Thymus (tissue), 14 donors: ENCODE data around the gene PEA15. TPM values are rescaled to one million over a fixed set of nuclear protein-coding genes. Genes with fewer than 3 reads are reported as not detected.

Source experiments
- DNase-seq, 9 donors: peaks; one replicate each; pipeline ENCODE4 v3.0.0-alpha.2; 2013; ENCODE audit warnings: low spot score in 9 of 9, low read depth in 6 of 9, missing footprints in 1 of 9
- H3K27ac ChIP-seq, 2 donors: one replicate each; pipeline ENCODE4 v1.5.1; 2013; ENCODE audit warnings: control low read depth in 1 of 2, low read depth in 1 of 2, low read length in 1 of 2, mild to moderate bottlenecking in 1 of 2, moderate library complexity in 1 of 2
- H3K27me3 ChIP-seq, 2 donors: one replicate each; pipeline ENCODE4 v1.5.1; 2013; ENCODE audit warnings: low read length in 1 of 2; ENCODE audit not compliant: control insufficient read depth in 2 of 2, insufficient read depth in 1 of 2
- H3K36me3 ChIP-seq, 2 donors: one replicate each; pipeline ENCODE4 v1.5.1; 2013; ENCODE audit warnings: low read length in 1 of 2, mild to moderate bottlenecking in 1 of 2, moderate library complexity in 1 of 2; ENCODE audit not compliant: control insufficient read depth in 2 of 2, insufficient read depth in 2 of 2
- H3K4me1 ChIP-seq, 2 donors: one replicate each; pipeline ENCODE4 v1.5.1; 2013; ENCODE audit warnings: low read length in 2 of 2; ENCODE audit not compliant: control insufficient read depth in 2 of 2, insufficient read depth in 2 of 2
- H3K4me3 ChIP-seq, 2 donors: one replicate each; pipeline ENCODE4 v1.5.1; 2013; ENCODE audit warnings: low read length in 2 of 2, control low read depth in 1 of 2, mild to moderate bottlenecking in 1 of 2
- H3K9me3 ChIP-seq, 2 donors: one replicate each; pipeline ENCODE4 v1.5.1; 2013; ENCODE audit warnings: low read length in 1 of 2, mild to moderate bottlenecking in 1 of 2; ENCODE audit not compliant: control insufficient read depth in 2 of 2, insufficient read depth in 1 of 2
- WGBS: extraction: QIAGEN DNeasy Blood & Tissue Kit; methylation state at CpG from one replicate; pipeline ENCODE4 v1.1.7; 2013; 5-methylcytosine and 5-hydroxymethylcytosine counted together
- long read RNA-seq, 10 donors: transcript quantifications; one replicate each; lab custom pipeline, GENCODE V29; 2026
- polyA plus RNA-seq: library from polyadenylated mRNA; stranded (reverse); fragments of 200-250 nt; gene quantifications from one replicate; pipeline ENCODE4 v1.2.3, GENCODE V29; 2013
- total RNA-seq: library from RNA; stranded (reverse); fragments of 120-200 nt; gene quantifications from one replicate; pipeline ENCODE4 v1.2.4, GENCODE V29; 2013
- donor health status: healthy.

Gene PEA15, protein sequence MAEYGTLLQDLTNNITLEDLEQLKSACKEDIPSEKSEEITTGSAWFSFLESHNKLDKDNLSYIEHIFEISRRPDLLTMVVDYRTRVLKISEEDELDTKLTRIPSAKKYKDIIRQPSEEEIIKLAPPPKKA
- total RNA-seq (25.9 TPM), polyA plus RNA-seq (77.3 TPM)
- long read RNA-seq, donor 1, partial matches to known transcripts = 0 of 2 reads
- long read RNA-seq, donor 1, other reads (novel, unspliced or antisense) = 0 of 2 reads
- long read RNA-seq, donor 2, transcript PEA15-201 (4 exons, 2,471 nt) = major isoform, 26 of 48 reads
- long read RNA-seq, donor 2, partial matches to known transcripts = 19 of 48 reads
- long read RNA-seq, donor 2, other reads (novel, unspliced or antisense) = 0 of 48 reads
- long read RNA-seq, donor 3, transcript PEA15-201 (4 exons, 2,471 nt) = major isoform, 27 of 38 reads
- long read RNA-seq, donor 3, partial matches to known transcripts = 11 of 38 reads
- long read RNA-seq, donor 3, other reads (novel, unspliced or antisense) = 0 of 38 reads
- long read RNA-seq, donor 4, transcript PEA15-201 (4 exons, 2,471 nt) = major isoform, 15 of 28 reads
- long read RNA-seq, donor 4, partial matches to known transcripts = 13 of 28 reads
- long read RNA-seq, donor 4, other reads (novel, unspliced or antisense) = 0 of 28 reads
- long read RNA-seq, donor 5, transcript PEA15-201 (4 exons, 2,471 nt) = major isoform, 38 of 65 reads
- long read RNA-seq, donor 5, partial matches to known transcripts = 24 of 65 reads
- long read RNA-seq, donor 5, other reads (novel, unspliced or antisense) = 0 of 65 reads
- long read RNA-seq, donor 6, transcript PEA15-201 (4 exons, 2,471 nt) = major isoform, 15 of 16 reads
- long read RNA-seq, donor 6, partial matches to known transcripts = 0 of 16 reads
- long read RNA-seq, donor 6, other reads (novel, unspliced or antisense) = 0 of 16 reads
- long read RNA-seq, donor 7, transcript PEA15-201 (4 exons, 2,471 nt) = major isoform, 20 of 31 reads
- long read RNA-seq, donor 7, partial matches to known transcripts = 11 of 31 reads
- long read RNA-seq, donor 7, other reads (novel, unspliced or antisense) = 0 of 31 reads
- long read RNA-seq, donor 8, transcript PEA15-201 (4 exons, 2,471 nt) = major isoform, 10 of 41 reads
- long read RNA-seq, donor 8, partial matches to known transcripts = 31 of 41 reads
- long read RNA-seq, donor 8, other reads (novel, unspliced or antisense) = 0 of 41 reads
- long read RNA-seq, donor 9, transcript PEA15-201 (4 exons, 2,471 nt) = major isoform, 7 of 7 reads
- long read RNA-seq, donor 9, partial matches to known transcripts = 0 of 7 reads
- long read RNA-seq, donor 9, other reads (novel, unspliced or antisense) = 0 of 7 reads
- long read RNA-seq, donor 10, transcript PEA15-201 (4 exons, 2,471 nt) = major isoform, 8 of 31 reads
- long read RNA-seq, donor 10, partial matches to known transcripts = 23 of 31 reads
- long read RNA-seq, donor 10, other reads (novel, unspliced or antisense) = 0 of 31 reads

- peaks cover 22 to 36% of the 10 kb centered on the region in 2 donors for H3K4me1 ChIP-seq
- WGBS = 1% methylated on average over 76 of the region's 76 CpGs
- peak within 1 kb of the TSS; percentile 70 to 75 for H3K4me3 ChIP-seq
- H3K36me3 ChIP-seq = peaks cover 5 to 7% of the 10 kb centered on the region in 2 donors
- peaks cover 0 to 2% of the 10 kb centered on the region in 2 donors for H3K27me3 ChIP-seq
- no peaks in the 10 kb centered on the region for H3K9me3 ChIP-seq
- H3K27ac ChIP-seq = peak within 1 kb of the TSS; percentile 60 to 78
- DNase-seq = peak in 5 of 9 donors; percentile 49 to 74 (median 51)
These were observed at the start of gene PEA15 for GRCh38 chr1:160205242-160206035. PEA15 (plus strand) TSS chr1:160205384; CDS start chr1:160211545, 6,161 bp downstream.

DNA sequence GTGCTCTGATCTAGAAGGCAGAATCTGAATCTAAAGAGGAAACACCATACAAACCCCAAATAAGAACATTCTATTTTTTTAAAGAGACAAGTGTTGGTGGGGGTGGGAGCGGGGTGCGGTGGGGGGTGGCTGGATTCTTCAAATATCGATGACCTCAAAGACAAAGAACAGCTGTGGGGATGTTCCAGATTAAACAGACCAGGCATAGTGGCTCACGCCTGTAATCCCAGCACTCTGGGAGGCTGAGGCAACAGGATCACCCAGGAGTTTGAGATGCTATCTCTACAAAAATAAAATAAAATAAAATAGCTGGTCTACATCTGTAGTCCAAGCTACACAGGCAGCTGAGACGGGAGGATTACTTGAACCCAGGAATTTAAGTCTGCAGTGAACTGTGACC is 48.8 kb upstream of the PEA15 start:
- DNase-seq = no peak
- 98% methylated on average over 5 of the region's 5 CpGs for WGBS
- Histone ChIP-seq H3K36me3 (no peaks in the 10 kb centered on the region), H3K4me3 (no peak overlapping the region), H3K9me3 (no peaks in the 10 kb centered on the region), H3K27me3 (no peaks in the 10 kb centered on the region), H3K4me1 (no peaks in the 10 kb centered on the region), H3K27ac (no peak overlapping the region)

- WGBS = 98% methylated on average over 4 of the region's 4 CpGs
- no peaks in the 10 kb centered on the region for H3K36me3 ChIP-seq
- H3K4me1 ChIP-seq = no peaks in the 10 kb centered on the region
- H3K27me3 ChIP-seq = no peaks in the 10 kb centered on the region
- no peaks in the 10 kb centered on the region for H3K9me3 ChIP-seq
- DNase-seq = no peak
- H3K4me3 ChIP-seq = no peak overlapping the region
- no peak overlapping the region for H3K27ac ChIP-seq
These were observed 48.0 kb upstream of the PEA15 start for GRCh38 chr1:160157174-160157573.

GRCh38 chr1:160158031-160158430 is 47.2 kb upstream of the PEA15 start:
- Histone ChIP-seq H3K36me3 (no peaks in the 10 kb centered on the region), H3K4me3 (no peak overlapping the region), H3K27ac (no peak overlapping the region), H3K9me3 (no peaks in the 10 kb centered on the region), H3K4me1 (no peaks in the 10 kb centered on the region), H3K27me3 (no peaks in the 10 kb centered on the region)
- no peak for DNase-seq
- 96% methylated on average over 3 of the region's 3 CpGs for WGBS

GRCh38 chr1:160158534-160158933 is 46.6 kb upstream of the PEA15 start:
- Histone ChIP-seq H3K36me3 (no peaks in the 10 kb centered on the region), H3K4me1 (no peaks in the 10 kb centered on the region), H3K9me3 (no peaks in the 10 kb centered on the region), H3K4me3 (no peak overlapping the region), H3K27ac (no peak overlapping the region), H3K27me3 (no peaks in the 10 kb centered on the region)
- no peak for DNase-seq
- WGBS = 93% methylated on average over 4 of the region's 4 CpGs

GRCh38 chr1:160159846-160160245 is 45.3 kb upstream of the PEA15 start:
- Histone ChIP-seq H3K36me3 (no peaks in the 10 kb centered on the region), H3K27ac (no peak overlapping the region), H3K4me1 (no peaks in the 10 kb centered on the region), H3K4me3 (no peak overlapping the region), H3K27me3 (no peaks in the 10 kb centered on the region), H3K9me3 (no peaks in the 10 kb centered on the region)
- no peak for DNase-seq

GRCh38 chr1:160161965-160162705 is 43.0 kb upstream of the PEA15 start:
- no peaks in the 10 kb centered on the region for H3K27me3 ChIP-seq
- WGBS = 86% methylated on average over 6 of the region's 6 CpGs
- H3K9me3 ChIP-seq = no peaks in the 10 kb centered on the region
- no peak for DNase-seq
- no peaks in the 10 kb centered on the region for H3K4me1 ChIP-seq
- no peak overlapping the region for H3K4me3 ChIP-seq
- H3K36me3 ChIP-seq = no peaks in the 10 kb centered on the region
- H3K27ac ChIP-seq = peak overlapping the region in 1 of 2 donors; percentile 5
